ENCODE data around the gene GRK1.

DNA sequence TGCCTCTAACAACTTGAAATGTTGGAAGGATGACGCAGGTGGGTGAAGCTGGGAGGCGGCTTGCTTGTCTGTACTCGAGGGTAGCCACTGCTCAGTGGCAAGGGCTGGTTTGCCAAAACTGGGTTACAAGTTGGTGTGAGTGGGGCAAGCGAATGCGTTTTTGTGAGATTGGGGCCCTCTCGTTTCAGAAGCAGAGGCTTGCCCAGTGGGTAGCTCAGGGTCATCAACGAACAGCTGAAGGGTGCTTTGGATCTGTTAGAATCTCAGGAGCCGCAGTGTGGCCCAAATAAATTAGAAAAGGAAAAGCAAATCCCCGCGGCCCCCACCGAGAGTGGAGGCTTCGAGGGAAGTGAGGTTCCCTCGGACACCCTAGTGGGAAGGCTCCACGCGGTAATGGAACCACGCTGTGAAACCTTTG is 16.3 kb upstream of the GRK1 start:
- TF ChIP-seq CTCF (IDR thresholded peaks at IDR 0.05): no peak
- TF ChIP-seq POLR2AphosphoS5 (IDR thresholded peaks at IDR 0.05): no peak
- no peak for TF ChIP-seq POLR2A (IDR thresholded peaks at IDR 0.05)

All from breast epithelium (tissue), 3 donors.